Measurements from ENCODE around the gene TRIM65. TPM values are rescaled to one million over a fixed set of nuclear protein-coding genes. Genes with fewer than 3 reads are reported as not detected.
A peak's percentile ranks its signal among the peaks of the same experiment; 100 is the strongest.
"Not testable (repeated sequence)": the region's sequence is repeated elsewhere in the genome, so short reads cannot be mapped to it uniquely, and the experiment has no call there.

The TRIM65 gene
- total and polyA plus RNA-seq, 2 donors = 15.2 to 21.5 TPM

DNA sequence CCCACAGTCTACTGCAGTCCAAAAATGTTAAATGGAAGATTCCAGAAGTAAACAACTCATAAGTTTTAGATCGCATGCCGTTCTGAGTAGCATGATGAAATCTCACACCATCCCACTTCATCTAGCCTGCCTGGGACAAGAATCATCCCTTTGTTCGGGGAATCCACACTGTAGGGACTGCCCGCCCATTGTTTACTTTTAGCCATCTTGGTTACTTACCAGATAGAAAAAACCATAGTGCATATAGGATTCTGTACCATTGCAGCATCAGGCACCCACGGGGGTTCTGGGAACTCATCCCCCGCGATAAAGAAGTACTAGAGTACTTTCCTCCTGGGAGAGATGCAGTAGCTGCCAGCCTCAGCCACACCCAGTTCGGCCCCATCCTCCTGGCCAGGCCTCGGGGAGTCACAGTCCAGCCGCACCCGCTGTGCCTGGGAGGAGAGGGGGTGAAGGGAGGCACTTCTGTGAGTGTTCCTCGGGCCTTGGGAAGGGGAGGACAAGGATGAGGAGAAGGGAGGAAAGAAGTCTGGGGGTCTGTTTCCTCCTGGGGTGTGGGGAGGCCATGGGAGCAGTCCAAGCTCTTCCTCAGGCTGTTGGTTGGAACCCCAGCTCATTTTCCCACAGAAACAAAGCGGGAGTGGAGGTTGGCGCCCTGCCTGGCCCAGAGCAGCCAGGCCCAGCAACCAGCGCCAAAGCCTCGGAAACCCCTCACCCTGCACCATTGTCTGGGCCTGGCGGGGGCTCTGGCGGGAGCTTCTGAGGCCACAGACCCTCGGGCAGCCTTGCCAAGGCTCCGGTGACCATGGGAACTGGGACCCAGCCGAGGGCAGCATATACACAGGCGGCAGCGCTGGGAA is 27.2 kb downstream of the TRIM65 start:
- WGBS = 23% methylated on average over 23 of the region's 23 CpGs
- H3K36me3 ChIP-seq (ENCODE audit: insufficient read depth) = no peaks in the 10 kb centered on the region
- no peaks in the 10 kb centered on the region for H3K4me1 ChIP-seq (ENCODE audit: insufficient read depth)
- H3K27ac ChIP-seq (ENCODE audit: low read depth) = peak overlapping the region; percentile 67
- no peak overlapping the region for H3K4me3 ChIP-seq (ENCODE audit: low read depth, low read length)
- no peak for DNase-seq (ENCODE audit: extremely low spot score)

DNA sequence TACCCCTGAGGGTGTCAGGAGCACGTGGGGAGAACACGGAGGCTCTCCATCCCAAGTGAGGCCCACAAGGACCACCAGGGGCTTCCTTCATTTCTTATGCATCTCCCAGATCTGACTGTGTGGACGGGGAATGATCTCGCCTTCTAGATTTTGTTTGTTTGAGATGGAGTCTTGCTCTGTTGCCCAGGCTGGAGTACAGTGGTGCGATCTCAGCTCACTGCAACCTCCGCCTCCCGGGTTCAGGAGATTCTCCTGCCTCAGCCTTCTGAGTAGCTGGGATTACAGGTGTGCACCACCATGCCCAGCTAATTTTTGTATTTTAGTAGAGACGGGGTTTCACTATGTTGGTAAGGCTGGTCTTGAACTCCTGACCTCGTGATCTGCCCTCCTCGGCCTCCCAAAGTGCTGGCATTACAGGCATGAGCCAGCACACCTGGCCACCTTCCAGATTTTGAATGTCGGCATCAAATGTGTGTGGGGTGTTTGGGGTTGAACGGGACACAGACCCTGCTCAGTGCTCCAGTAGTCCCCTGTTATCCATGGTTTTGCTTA is 27.9 kb downstream of the TRIM65 start:
- 76% methylated on average over 12 of the region's 12 CpGs for WGBS

DNA sequence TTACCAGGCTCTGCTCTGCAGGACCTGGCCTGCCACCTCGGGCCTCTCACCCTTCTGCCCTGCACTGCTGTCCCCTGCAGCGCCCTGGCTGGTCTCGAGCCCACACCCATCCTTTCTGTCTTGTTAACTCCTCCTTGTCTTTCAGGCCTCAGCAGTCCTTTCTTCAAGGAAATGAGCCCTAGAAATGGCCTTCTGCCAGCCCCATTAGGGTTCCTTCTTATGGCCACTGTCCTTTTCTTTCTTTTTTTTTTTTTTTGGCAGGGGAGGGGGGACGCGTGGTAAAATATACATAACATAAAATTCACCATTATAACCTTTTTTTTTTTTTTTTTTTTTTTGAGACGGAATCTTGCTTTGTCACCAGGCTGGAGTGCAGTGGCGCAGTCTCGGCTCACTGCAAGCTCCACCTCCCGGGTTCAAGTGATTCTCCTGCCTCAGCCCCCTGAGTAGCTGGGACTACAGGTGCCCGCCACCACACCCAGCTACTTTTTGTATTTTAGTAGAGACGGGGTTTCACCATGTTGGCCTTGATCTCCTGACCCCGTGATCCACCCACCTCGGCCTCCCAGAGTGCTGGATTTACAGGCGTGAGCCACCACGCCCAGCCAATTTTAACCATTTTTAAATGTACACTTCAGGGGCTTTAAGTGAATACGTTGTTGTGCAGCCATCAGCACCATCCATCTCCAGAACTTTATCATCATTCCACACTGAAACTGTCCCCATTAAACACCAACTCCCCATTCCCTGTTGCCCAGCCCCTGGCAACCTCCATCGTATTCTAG is 31.2 kb downstream of the TRIM65 start:
- not testable (repeated sequence) for DNase-seq (ENCODE audit: extremely low spot score); H3K27ac ChIP-seq (ENCODE audit: low read depth); H3K36me3 ChIP-seq (ENCODE audit: insufficient read depth); H3K4me3 ChIP-seq (ENCODE audit: low read depth, low read length); H3K4me1 ChIP-seq (ENCODE audit: insufficient read depth)
- WGBS = 74% methylated on average over 17 of the region's 17 CpGs

More for the DNA sequence above, 27.9 kb downstream of the TRIM65 start:
- peak overlapping the region; percentile 67 for H3K27ac ChIP-seq (ENCODE audit: low read depth)
- not testable (repeated sequence) for H3K4me3 ChIP-seq (ENCODE audit: low read depth, low read length); DNase-seq (ENCODE audit: extremely low spot score); H3K4me1 ChIP-seq (ENCODE audit: insufficient read depth); H3K36me3 ChIP-seq (ENCODE audit: insufficient read depth)

DNA sequence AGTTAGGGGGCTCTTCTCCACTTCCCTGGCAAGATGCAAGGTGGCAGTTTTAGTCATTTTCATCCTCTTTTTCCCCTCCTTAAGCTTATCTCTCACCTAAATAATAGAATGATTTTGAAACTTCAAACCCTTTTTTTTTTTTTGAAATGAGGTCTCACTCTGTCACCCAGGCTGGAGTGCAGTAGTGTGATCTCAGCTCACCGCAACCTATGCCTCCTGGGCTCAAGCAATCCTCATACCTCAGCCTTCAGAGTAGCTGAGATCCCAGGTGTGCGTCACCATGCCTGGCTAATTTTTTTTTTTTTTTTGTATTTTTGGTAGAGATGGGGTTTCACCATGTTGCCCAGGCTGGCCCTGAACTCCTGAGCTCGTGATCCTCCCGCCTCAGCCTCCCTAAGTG is 31.9 kb downstream of the TRIM65 start:
- 69% methylated on average over 4 of the region's 4 CpGs for WGBS
- not testable (repeated sequence) for H3K4me3 ChIP-seq (ENCODE audit: low read depth, low read length); H3K4me1 ChIP-seq (ENCODE audit: insufficient read depth); DNase-seq (ENCODE audit: extremely low spot score); H3K36me3 ChIP-seq (ENCODE audit: insufficient read depth)
- peak overlapping the region; percentile 46 for H3K27ac ChIP-seq (ENCODE audit: low read depth)

DNA sequence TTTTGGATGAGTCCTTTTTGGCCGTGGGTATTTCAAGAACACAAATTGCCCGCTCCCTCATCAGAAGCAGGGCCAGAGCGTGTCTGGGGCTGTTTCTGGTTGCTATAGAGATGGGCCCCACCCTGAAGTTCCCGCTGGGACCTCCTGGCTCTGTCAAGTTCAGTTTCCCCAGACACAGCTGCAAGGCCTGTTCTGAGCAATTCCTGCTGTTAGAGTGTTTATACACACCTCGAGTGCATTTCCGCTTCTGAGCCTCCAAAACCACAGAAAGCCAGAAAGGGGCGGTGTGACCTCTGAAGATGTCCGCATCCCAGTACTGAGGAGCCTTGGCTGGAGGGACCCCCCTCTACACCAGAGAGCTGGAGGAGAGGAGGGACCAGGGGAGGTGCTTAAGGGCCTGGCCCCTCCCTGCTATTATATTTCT is 32.3 kb downstream of the TRIM65 start:
- peak; percentile 83 for DNase-seq (ENCODE audit: extremely low spot score)
- no peaks in the 10 kb centered on the region for H3K36me3 ChIP-seq (ENCODE audit: insufficient read depth)

DNA sequence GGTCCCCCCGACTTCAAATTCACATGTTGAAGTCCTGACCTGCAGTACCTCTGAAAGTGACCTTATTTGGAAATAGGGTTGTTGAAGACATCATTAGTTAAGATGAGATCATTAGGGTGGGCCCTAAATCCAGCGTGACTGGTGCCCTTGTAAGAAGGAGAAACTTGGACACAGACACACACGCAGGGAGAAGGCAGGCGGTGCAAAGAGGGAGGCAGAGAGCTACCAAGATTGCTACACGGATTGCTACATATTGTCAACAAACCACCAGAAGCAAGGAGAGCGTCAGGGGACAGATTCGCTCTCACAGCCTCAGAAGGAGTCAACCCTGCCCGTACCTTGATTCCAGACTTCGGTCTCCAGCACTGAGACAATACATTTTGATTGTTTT is 34.8 kb downstream of the TRIM65 start:
- Histone ChIP-seq H3K4me3 (ENCODE audit: low read depth, low read length) (no peak overlapping the region), H3K4me1 (ENCODE audit: insufficient read depth) (no peaks in the 10 kb centered on the region), H3K27ac (ENCODE audit: low read depth) (no peak overlapping the region), H3K36me3 (ENCODE audit: insufficient read depth) (no peaks in the 10 kb centered on the region)
- no peak for DNase-seq (ENCODE audit: extremely low spot score)
- WGBS = 68% methylated on average over 9 of the region's 9 CpGs

More for the DNA sequence above, 32.3 kb downstream of the TRIM65 start:
- Histone ChIP-seq H3K4me3 (ENCODE audit: low read depth, low read length) (no peak overlapping the region), H3K27ac (ENCODE audit: low read depth) (peak overlapping the region; percentile 46), H3K4me1 (ENCODE audit: insufficient read depth) (no peaks in the 10 kb centered on the region)
- WGBS = 10% methylated on average over 8 of the region's 8 CpGs

DNA sequence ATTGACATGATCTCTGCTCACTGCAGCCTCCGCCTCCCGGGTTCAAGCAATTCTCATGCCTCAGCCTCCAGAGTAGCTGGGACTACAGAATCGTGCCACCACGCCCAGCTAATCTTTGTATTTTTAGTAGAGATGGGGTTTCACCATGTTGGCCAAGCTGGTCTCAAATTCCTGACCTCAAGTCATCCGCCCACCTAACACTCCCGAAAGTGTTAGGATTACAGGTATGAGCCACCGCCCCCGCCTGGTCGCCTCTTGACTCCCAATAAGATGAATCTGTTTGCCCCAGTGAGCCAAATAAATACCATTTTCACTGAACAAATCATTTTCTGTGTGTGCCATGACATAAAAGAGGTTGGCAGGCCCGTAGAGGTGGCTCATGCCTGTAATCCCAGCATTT is 37.4 kb downstream of the TRIM65 start:
- not testable (repeated sequence) for H3K36me3 ChIP-seq (ENCODE audit: insufficient read depth); H3K27ac ChIP-seq (ENCODE audit: low read depth); H3K4me3 ChIP-seq (ENCODE audit: low read depth, low read length); H3K4me1 ChIP-seq (ENCODE audit: insufficient read depth); DNase-seq (ENCODE audit: extremely low spot score)
- 91% methylated on average over 10 of the region's 10 CpGs for WGBS

DNA sequence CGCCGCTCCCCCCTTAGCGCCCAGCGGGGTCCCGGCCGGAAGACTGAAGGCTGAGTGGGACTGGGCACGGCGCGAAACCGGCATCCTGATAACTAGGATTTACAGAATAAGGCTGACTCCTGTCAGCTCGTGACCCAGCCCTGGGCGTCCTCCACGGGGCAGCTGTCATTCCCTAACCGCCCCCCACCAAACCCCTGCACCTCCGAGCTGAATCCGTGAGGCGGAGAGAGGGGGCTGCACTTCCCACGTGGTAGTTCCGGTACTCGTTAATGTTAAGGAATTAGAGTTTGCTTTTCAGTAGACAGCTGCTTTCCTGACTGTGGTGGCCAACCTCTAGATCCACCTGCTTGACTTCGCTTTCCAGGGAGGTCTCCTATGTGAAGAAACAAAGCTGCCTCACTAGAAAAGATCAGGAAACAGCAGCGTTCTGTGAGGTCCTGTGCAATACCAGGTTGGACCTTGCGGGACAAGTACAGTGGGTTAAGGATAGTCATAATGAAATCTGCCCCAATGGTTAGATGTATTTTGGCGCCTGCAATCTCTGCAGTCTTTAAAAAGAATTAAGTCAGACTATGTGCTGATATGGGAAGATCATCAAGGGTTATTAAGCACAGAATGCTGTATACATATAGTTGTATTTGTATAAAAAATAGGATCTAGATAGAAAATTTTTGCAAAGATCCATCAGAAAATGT is 40.5 kb downstream of the TRIM65 start:
- H3K36me3 ChIP-seq (ENCODE audit: insufficient read depth) = peaks cover under 1% of the 10 kb centered on the region
- 1% methylated on average over 23 of the region's 24 CpGs for WGBS
- DNase-seq (ENCODE audit: extremely low spot score) = no peak

DNA sequence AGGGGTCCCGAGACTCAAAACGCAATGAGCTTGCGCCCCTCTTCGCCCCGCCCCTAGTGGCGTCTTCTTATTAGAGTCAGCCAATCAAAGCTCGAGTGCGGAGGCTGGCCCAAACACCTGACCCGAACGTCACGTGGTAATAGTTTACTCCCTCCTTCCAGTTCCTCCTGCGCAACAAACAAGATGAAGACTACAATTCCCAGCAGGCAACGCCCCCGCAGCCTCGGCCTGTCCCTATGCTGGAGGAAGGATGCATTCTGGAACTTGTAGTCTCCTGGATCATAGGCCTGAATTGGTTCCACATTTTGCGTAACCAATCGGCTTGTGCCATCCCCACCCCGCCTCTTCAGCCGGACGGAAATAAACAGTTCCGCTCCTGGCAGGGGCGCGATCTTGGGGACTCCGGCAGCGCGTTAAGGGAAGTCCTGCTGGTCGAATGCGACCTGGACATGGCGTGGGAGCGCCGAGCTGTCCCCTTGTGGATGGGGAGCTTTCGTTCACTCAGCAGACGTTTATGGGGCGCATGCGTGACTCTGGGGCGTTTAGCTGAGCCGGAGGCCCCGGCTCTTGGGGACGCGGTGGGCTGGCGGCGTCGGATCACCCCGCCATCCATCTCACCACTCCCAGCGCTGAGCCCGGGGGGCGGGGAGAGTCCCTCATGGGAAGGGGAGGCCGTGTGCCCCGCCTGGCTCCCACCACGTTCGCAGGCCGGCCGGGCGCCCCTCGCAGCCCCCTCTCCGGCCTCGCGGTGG is 41.3 kb downstream of the TRIM65 start, which contains the start of gene WBP2:
WBP2 (minus strand) TSS at position 26 of the 752 bp plus-strand sequence. CDS start 38 bp downstream, outside the sequence.
- WGBS = under 1% methylated on average over 58 of the region's 58 CpGs
- peak; percentile 100 for DNase-seq (ENCODE audit: extremely low spot score)
- H3K4me3 ChIP-seq (ENCODE audit: low read depth, low read length) = peak within 1 kb of the TSS; percentile 77
- peaks cover 5% of the 10 kb centered on the region for H3K36me3 ChIP-seq (ENCODE audit: insufficient read depth)
- peak within 1 kb of the TSS; percentile 92 for H3K27ac ChIP-seq (ENCODE audit: low read depth)
- H3K4me1 ChIP-seq (ENCODE audit: insufficient read depth) = no peaks in the 10 kb centered on the region

More for the DNA sequence above, 40.5 kb downstream of the TRIM65 start:
- Histone ChIP-seq H3K4me1 (ENCODE audit: insufficient read depth) (no peaks in the 10 kb centered on the region), H3K27ac (ENCODE audit: low read depth) (peak overlapping the region; percentile 92), H3K4me3 (ENCODE audit: low read depth, low read length) (peak overlapping the region; percentile 63)

DNA sequence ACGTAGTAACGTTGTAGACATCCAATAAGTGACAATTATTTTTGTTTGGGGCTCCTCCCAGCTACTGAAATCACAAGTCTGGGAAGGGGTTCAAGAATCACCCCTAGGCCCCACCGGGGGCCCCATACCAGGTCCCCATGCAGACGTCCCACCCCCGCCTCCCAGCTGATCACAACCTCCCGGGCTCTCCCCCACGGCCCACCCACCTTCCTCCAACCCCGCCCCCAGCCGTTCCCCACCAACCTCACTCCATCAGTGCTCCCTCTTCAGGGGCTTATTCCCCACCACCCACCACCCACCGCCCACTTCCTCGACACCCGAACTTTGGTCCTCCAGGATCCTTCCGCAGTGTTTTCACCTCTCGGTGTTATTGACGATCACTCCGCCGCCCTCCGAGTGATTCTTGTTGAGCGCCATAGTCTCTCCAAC is 41.9 kb downstream of the TRIM65 start:
- under 1% methylated on average over 19 of the region's 19 CpGs for WGBS
- Histone ChIP-seq H3K4me3 (ENCODE audit: low read depth, low read length) (peak overlapping the region; percentile 77), H3K27ac (ENCODE audit: low read depth) (peak overlapping the region; percentile 84), H3K36me3 (ENCODE audit: insufficient read depth) (peaks cover 5% of the 10 kb centered on the region), H3K4me1 (ENCODE audit: insufficient read depth) (no peaks in the 10 kb centered on the region)
- DNase-seq (ENCODE audit: extremely low spot score) = no peak

DNA sequence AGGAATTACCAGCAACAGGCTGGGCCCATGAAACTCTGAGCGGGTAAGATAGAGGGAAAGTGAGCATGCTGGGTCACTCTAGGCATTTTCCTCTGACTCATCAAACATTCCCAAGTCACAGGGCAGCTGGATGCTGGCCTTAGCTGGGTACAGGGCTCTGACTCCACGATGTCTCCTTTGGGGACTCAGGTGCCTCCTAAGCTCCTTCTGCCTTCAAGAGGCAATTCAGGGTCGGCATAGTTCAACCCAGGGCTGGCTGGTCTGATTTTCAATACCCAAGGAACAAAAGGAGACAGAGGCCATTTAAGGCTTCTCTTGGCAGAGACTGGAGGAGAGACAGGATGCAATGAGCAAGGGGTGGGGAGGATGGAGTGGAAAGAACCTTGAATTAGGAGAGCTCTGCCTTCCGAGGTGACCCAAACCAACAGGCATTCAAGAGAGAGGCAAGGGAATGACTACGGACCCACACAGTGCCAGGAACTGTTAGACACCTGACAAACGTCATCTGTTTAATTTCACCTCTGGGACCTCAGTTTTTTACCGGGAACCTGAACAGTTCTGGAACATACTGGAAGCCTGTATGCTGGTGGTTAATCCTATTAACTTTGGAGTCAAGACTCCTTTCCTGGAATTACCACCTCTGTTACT is 42.5 kb downstream of the TRIM65 start:
- no peaks in the 10 kb centered on the region for H3K4me1 ChIP-seq (ENCODE audit: insufficient read depth)
- H3K27ac ChIP-seq (ENCODE audit: low read depth) = peak overlapping the region; percentile 84
- WGBS = 23% methylated on average over 7 of the region's 7 CpGs
- peaks cover 5% of the 10 kb centered on the region for H3K36me3 ChIP-seq (ENCODE audit: insufficient read depth)
- H3K4me3 ChIP-seq (ENCODE audit: low read depth, low read length) = peak overlapping the region; percentile 77
- no peak for DNase-seq (ENCODE audit: extremely low spot score)

DNA sequence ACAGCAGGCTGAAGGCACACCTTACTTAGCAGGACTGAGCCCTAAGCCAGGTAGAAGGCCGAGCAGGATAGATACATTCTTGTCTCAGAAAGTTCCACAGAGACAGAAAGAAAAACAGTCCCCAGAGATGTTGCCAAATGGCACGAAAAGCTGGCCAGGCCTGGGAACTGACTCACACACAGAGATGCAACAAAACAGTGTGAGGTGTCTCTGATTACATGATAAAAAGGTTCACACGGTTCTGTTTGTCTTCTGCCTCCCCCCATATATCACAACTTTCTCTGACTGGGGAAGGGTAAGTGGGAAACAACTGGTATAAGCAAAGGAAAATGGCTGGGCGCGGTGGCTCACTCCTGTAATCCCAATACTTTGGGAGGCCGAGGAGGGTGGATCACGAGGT is 43.3 kb downstream of the TRIM65 start:
- Histone ChIP-seq H3K36me3 (ENCODE audit: insufficient read depth) (peaks cover 7% of the 10 kb centered on the region), H3K4me3 (ENCODE audit: low read depth, low read length) (no peak overlapping the region), H3K4me1 (ENCODE audit: insufficient read depth) (no peaks in the 10 kb centered on the region), H3K27ac (ENCODE audit: low read depth) (no peak overlapping the region)
- 69% methylated on average over 7 of the region's 7 CpGs for WGBS
- no peak for DNase-seq (ENCODE audit: extremely low spot score)
